MG63 (cell line): Measurements from ENCODE around the gene MICAL3. TPM values are rescaled to one million over a fixed set of nuclear protein-coding genes. Genes with fewer than 3 reads are reported as not detected.

Experiments
- DNase-seq: peaks from one replicate; pipeline ENCODE4 v3.0.0-alpha.2; 2020
- H3K27me3 ChIP-seq: fragments of 250-450 bp; sonication (Bioruptor Pico); 2 replicates; pipeline ENCODE4 v1.5.1; 2020; ENCODE audit warnings: mild to moderate bottlenecking, moderate library complexity
- H3K36me3 ChIP-seq: fragments of 250-450 bp; sonication (Bioruptor Pico); 2 replicates; pipeline ENCODE4 v1.5.1; 2020; ENCODE audit warnings: mild to moderate bottlenecking, moderate library complexity
- H3K4me3 ChIP-seq: fragments of 250-450 bp; sonication (Bioruptor Pico); 2 replicates; pipeline ENCODE4 v1.5.1; 2020; ENCODE audit warnings: mild to moderate bottlenecking, moderate library complexity
- H3K9me3 ChIP-seq: fragments of 250-450 bp; sonication (Bioruptor Pico); 2 replicates; pipeline ENCODE4 v1.5.1; 2020; ENCODE audit warnings: mild to moderate bottlenecking, moderate library complexity
- total RNA-seq: library from RNA; depleted of rRNA; stranded (reverse); fragments of >200 nt; shearing (Covaris generic); gene quantifications from 2 replicates; pipeline ENCODE4 v1.2.3, GENCODE V29; 2014; ENCODE audit warnings: low replicate concordance

Gene MICAL3
- total RNA-seq, 1 experiment from 2014 or later = 13.4 TPM

DNA sequence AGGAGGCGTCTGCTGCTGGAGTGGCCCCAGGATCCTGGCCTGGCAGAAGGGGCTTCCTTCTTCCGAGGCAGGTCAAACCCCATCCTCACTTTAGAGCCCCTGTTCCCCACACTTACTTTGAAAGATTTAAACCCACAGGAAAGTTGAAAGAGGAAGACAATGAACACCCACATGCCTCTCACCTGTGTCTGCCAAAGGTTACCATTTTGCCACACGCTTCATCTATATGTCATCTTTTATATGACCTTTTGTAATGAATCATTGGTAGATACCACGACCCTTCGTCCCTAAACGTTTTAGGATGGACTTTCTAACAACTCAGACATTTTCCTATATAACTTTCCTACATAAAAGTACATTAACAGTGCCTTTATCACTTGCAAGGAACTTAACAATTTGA is 210.3 kb downstream of the MICAL3 start:
- peaks cover 34% of the 10 kb centered on the region for H3K36me3 ChIP-seq
- H3K27me3 ChIP-seq = no peaks in the 10 kb centered on the region
- DNase-seq = no peak

DNA sequence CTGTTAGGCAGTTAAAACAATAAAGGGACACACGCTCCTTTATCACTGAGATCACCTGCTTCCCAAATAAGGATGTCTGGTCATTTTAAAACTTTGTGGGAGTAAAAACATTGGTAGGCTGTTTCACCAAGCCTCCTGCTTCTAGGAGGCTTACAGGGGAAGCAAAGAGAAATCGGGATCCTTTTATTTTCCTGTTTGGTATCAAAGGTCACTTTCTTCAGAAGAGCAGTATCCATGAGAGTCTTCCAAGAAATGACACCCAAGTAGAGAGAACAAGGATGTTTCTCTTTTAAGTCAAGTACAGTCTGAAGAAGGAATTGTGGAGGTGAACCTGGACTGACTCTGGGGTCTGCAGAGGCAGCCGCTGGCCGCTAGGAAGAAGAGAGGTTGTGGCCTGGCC is 213.2 kb downstream of the MICAL3 start:
- peaks cover 38% of the 10 kb centered on the region for H3K36me3 ChIP-seq
- H3K27me3 ChIP-seq = no peaks in the 10 kb centered on the region
- DNase-seq = no peak
- no peak overlapping the region for H3K4me3 ChIP-seq
- no peaks in the 10 kb centered on the region for H3K9me3 ChIP-seq

More for the DNA sequence above, 210.3 kb downstream of the MICAL3 start:
- Histone ChIP-seq H3K9me3 (no peaks in the 10 kb centered on the region), H3K4me3 (no peak overlapping the region)

- H3K36me3 ChIP-seq = peaks cover 43% of the 10 kb centered on the region
- H3K27me3 ChIP-seq = no peaks in the 10 kb centered on the region
- H3K9me3 ChIP-seq = no peaks in the 10 kb centered on the region
- no peak overlapping the region for H3K4me3 ChIP-seq
- DNase-seq = no peak
Observed at GRCh38 chr22:17810570-17811116, 213.7 kb downstream of the MICAL3 start.

DNA sequence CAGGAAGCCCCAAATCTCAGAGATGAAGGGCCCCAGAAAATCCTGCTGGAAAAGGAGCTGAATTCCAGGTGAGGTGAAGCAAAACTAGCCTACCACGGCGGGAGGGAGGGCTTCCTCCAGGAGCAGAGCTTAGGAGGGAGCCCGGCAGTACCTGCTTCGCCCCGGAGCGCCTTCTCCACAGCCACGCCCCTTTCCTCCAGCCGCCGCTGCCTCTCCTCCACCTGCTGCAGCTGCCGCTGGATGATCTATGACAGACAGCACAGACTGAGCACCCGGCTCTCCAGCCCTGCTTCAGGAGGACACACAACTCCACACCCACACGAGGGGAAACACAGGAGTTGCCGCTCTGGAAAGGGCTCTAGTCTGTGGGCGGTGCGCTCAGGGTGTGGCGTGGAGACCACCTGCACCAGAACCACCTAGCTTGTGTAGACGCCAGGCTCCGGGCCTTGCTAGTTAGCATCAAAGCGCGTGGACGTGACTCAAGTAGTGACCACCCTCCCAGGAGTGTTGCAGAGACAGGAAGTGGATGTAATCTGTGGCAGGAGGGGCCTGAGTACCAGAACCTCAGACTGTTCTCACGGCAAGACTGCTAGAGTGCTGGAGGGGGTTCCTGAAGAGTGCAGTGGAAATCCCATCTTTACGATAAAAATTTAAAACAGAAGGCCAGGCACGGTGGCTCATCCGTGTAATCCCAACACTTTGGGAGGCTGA is 215.5 kb downstream of the MICAL3 start:
- no peaks in the 10 kb centered on the region for H3K27me3 ChIP-seq
- no peak for DNase-seq
- H3K4me3 ChIP-seq = no peak overlapping the region
- H3K9me3 ChIP-seq = no peaks in the 10 kb centered on the region
- H3K36me3 ChIP-seq = peaks cover 45% of the 10 kb centered on the region

GRCh38 chr22:17807578-17808410 is 216.6 kb downstream of the MICAL3 start:
- Histone ChIP-seq H3K27me3 (no peaks in the 10 kb centered on the region), H3K36me3 (peaks cover 41% of the 10 kb centered on the region), H3K4me3 (no peak overlapping the region), H3K9me3 (no peaks in the 10 kb centered on the region)
- no peak for DNase-seq

DNA sequence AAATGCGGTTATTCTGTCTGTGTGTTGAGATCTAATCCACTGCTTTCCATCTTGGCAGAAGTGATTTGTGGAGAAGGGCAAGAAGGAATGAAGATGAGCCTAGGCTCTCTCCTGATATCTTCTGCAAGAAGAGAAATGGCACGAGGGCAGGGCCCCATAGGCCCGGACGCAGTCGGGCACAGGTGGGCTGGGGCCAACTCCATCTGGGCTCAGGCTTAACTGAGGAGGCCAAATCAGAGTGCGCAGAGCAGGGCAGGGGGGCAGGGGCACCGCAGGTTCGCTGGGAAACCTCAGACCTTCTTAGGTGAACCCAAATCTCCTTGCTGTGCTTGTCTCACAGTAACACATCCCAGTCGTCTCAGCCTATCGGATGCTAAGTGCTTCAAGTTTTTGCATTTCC is 217.3 kb downstream of the MICAL3 start:
- Histone ChIP-seq H3K9me3 (no peaks in the 10 kb centered on the region), H3K4me3 (no peak overlapping the region), H3K27me3 (no peaks in the 10 kb centered on the region), H3K36me3 (peaks cover 39% of the 10 kb centered on the region)
- DNase-seq = no peak

GRCh38 chr22:17806437-17806836 is 217.9 kb downstream of the MICAL3 start:
- Histone ChIP-seq H3K27me3 (no peaks in the 10 kb centered on the region), H3K4me3 (no peak overlapping the region), H3K36me3 (peaks cover 39% of the 10 kb centered on the region), H3K9me3 (no peaks in the 10 kb centered on the region)
- no peak for DNase-seq

GRCh38 chr22:17804331-17805080 is 219.9 kb downstream of the MICAL3 start:
- Histone ChIP-seq H3K9me3 (no peaks in the 10 kb centered on the region), H3K36me3 (peaks cover 25% of the 10 kb centered on the region), H3K27me3 (no peaks in the 10 kb centered on the region), H3K4me3 (no peak overlapping the region)
- DNase-seq = no peak

- Histone ChIP-seq H3K36me3 (peaks cover 17% of the 10 kb centered on the region), H3K9me3 (no peaks in the 10 kb centered on the region), H3K4me3 (no peak overlapping the region), H3K27me3 (no peaks in the 10 kb centered on the region)
- DNase-seq = no peak
Observed at GRCh38 chr22:17803609-17804270, 220.6 kb downstream of the MICAL3 start.

DNA sequence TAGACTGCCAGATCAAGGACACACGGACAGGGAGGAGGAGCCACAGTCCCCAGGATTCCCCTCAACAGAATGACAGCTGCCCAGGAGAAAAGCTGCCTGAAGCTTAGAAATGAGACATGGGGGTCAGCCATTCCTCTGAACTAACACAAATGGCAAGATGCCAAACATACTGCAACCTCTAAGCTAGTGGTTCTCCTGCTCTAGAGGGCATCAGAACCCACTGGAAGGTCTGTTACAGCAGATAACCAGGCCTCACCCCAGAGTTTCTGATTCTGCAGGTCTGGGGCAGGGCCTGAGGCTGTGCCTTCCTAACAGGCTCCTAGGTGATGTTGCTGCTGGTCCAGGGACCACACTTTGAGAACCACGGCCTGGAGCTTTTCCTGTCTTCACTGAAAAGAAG is 221.5 kb downstream of the MICAL3 start:
- no peaks in the 10 kb centered on the region for H3K27me3 ChIP-seq
- no peak for DNase-seq
- no peaks in the 10 kb centered on the region for H3K9me3 ChIP-seq
- H3K36me3 ChIP-seq = peaks cover 14% of the 10 kb centered on the region
- H3K4me3 ChIP-seq = no peak overlapping the region

GRCh38 chr22:17802411-17802810 is 221.9 kb downstream of the MICAL3 start:
- Histone ChIP-seq H3K9me3 (no peaks in the 10 kb centered on the region), H3K4me3 (no peak overlapping the region), H3K27me3 (no peaks in the 10 kb centered on the region), H3K36me3 (peaks cover 14% of the 10 kb centered on the region)
- no peak for DNase-seq

DNA sequence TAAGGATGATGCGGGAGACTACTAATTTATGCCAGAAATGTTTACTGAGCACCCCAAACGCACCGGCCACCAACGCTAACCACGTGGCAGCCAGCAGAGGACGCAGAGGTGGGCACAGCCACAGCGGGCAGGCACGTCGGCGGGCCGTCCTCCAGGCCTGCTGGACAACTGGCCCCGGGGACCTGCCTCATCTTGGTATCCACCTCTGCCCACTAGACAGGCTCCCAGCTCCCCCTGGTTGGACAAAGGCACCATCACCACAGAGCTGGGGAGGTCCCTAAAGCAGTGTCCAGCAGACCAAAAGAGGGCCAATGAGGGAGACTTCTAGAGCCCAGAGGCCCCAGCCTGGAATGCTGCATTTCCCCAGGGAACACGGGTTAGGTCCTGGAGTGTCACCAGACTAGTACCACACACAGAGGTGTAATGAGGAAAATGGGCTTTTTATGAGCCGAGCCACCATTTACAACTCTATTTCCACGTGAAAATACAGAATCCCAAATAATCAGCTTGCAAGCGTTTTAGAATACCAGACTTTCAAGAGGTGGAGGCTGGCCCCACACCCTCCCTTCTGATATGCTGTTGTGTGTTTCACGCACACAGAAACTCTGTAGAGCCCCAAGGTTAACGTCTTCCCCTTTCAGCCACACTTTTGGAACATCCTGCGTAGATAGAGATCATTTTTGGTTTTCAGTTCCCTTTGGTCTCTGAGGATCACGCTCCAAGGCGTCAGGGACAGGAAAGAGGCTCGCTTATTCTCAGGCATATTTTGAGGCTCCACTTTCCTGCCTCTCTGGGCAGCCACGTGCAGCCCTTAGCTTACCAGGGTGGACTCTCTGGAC is 226.4 kb downstream of the MICAL3 start:
- H3K4me3 ChIP-seq = no peak overlapping the region
- H3K36me3 ChIP-seq = no peaks in the 10 kb centered on the region
- H3K27me3 ChIP-seq = no peaks in the 10 kb centered on the region
- DNase-seq = no peak
- H3K9me3 ChIP-seq = no peaks in the 10 kb centered on the region

GRCh38 chr22:17796695-17797094 is 227.7 kb downstream of the MICAL3 start:
- no peaks in the 10 kb centered on the region for H3K9me3 ChIP-seq
- peaks cover 3% of the 10 kb centered on the region; the same call in 1 of the 2 replicates for H3K36me3 ChIP-seq
- no peak for DNase-seq
- H3K27me3 ChIP-seq = no peaks in the 10 kb centered on the region
- no peak overlapping the region for H3K4me3 ChIP-seq

DNA sequence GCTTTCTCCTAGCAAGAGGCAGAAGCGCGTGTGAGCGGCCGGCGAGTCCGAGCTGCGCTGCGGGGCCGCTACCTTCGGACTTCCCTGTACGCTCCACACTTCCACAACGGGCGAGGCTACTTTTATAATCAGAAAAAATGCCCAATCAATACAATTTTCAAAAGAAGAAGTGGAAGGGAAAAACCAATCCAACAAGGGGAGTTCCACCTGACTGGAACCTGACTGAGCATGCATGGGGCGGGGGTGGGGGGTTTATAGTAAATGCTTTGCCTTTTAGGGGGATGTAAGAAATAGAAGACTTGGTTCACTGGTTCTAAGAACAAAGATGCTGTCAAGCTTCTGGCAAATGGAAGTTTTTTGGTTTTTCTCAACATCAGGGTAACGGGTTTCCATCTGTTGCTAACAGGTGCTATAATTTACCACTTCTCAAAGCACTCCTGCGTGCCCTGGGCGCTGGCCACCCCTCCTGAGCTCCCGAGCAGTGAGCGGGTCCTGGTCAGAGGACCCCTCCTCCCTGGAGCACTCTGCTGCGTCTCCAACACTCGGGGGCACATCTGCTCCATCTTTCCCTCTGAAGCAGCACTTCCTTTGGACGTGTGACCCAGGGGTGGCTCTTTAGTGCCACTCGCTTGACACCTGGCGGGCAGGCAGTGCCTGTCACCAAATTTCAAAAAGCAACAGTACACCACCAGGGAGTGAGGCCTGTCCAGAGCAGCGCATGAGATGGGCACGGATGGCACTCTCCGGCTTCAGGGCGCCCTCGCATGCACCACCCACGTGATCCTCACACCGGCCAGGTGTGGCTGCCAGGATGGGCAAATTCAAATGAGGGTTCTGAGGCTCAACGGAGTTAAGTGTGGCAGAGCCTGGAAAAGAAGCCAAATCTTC is 228.5 kb downstream of the MICAL3 start:
- H3K27me3 ChIP-seq = no peaks in the 10 kb centered on the region
- peaks cover 3% of the 10 kb centered on the region; the same call in 1 of the 2 replicates for H3K36me3 ChIP-seq
- DNase-seq = no peak
- no peaks in the 10 kb centered on the region for H3K9me3 ChIP-seq
- H3K4me3 ChIP-seq = no peak overlapping the region
